Measurements from ENCODE around the gene CAPSL. TPM values are rescaled to one million over a fixed set of nuclear protein-coding genes. Genes with fewer than 3 reads are reported as not detected.

The CAPSL gene
- total and polyA plus RNA-seq, 2 experiments from 2014 or later: 0.66 TPM; not detected in 1

DNA sequence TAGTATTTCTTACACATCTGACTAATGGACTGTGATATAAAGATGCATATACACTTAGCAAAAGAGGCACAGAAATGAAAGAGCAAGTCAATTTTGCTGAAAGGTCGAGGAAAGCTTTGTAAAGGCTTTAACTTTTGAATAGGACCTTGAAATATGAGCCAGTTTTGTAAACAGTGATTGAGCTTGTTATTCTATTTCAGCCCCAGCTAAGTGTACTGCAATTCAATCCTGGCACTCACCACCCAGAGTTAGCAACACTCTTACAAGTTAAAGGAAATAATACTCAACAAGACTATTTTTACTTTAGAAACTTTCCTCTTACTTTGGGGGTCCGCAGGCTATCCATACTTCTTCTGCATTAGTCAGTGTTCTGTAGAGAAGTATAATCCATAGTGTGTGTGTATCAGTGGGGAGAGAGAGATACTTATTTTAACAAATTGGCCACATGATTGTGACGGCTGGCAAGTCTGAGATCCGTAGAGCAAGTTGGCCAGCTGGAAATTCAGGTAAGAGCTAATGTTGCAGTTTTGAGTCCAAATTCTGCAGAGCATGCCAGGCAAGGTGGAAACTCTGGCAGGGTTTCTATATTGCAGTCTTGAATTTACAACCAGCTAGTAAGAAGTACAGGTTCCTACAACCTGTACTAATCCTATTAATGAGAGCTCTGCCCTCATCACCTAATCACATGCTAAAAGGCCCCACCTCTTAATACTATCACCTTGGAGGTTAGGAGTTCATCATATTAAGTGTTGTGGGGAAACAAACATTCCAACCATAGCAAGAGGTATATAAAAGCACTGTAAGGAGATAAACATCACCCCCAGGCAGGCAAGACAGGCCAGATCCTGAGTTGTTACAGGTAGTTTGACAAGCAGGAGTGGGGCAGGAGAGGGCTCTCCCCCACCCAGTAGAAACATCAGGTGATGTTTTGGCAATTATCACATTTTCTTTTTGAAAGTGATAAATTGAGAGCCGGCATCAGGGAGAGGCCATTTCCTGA, 48.1 kb downstream of the CAPSL start:
- TF ChIP-seq EZH2phosphoT487 (IDR thresholded peaks at IDR 0.05; ENCODE audit: low read depth, severe bottlenecking, unreplicated experiment) (no peak), EZH2 (IDR thresholded peaks at IDR 0.05; ENCODE audit: borderline replicate concordance) (no peak)
- TF ChIP-seq, protein P1, sequence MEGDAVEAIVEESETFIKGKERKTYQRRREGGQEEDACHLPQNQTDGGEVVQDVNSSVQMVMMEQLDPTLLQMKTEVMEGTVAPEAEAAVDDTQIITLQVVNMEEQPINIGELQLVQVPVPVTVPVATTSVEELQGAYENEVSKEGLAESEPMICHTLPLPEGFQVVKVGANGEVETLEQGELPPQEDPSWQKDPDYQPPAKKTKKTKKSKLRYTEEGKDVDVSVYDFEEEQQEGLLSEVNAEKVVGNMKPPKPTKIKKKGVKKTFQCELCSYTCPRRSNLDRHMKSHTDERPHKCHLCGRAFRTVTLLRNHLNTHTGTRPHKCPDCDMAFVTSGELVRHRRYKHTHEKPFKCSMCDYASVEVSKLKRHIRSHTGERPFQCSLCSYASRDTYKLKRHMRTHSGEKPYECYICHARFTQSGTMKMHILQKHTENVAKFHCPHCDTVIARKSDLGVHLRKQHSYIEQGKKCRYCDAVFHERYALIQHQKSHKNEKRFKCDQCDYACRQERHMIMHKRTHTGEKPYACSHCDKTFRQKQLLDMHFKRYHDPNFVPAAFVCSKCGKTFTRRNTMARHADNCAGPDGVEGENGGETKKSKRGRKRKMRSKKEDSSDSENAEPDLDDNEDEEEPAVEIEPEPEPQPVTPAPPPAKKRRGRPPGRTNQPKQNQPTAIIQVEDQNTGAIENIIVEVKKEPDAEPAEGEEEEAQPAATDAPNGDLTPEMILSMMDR (IDR thresholded peaks at IDR 0.05; ENCODE audit: poor library complexity): no peak
- H4K20me1 ChIP-seq (ENCODE audit: insufficient read depth, poor library complexity, severe bottlenecking): no peaks in the 10 kb centered on the region
- no peaks in the 10 kb centered on the region for H3K9me2 ChIP-seq (replicated peaks; ENCODE audit: insufficient read depth)
- H3K36me3 ChIP-seq (replicated peaks; ENCODE audit: insufficient read depth, low read depth): no peaks in the 10 kb centered on the region
- H3K27me3 ChIP-seq: no peaks in the 10 kb centered on the region
- H3K4me3 ChIP-seq: no peak overlapping the region
- H3K4me2 ChIP-seq: no peak overlapping the region
- no peak overlapping the region for H2AFZ ChIP-seq
- H3K27ac ChIP-seq: no peak overlapping the region
- H3K79me2 ChIP-seq: no peaks in the 10 kb centered on the region
- 57% methylated on average over 5 of the region's 5 CpGs for WGBS (ENCODE audit: low lambda C conversion rate, missing lambda C conversion rate)
- no peak for DNase-seq (ENCODE audit: low spot score)
- H3K4me1 ChIP-seq (ENCODE audit: insufficient read depth): no peaks in the 10 kb centered on the region
- no peaks in the 10 kb centered on the region for H3K9me3 ChIP-seq (ENCODE audit: low read depth)

DNA sequence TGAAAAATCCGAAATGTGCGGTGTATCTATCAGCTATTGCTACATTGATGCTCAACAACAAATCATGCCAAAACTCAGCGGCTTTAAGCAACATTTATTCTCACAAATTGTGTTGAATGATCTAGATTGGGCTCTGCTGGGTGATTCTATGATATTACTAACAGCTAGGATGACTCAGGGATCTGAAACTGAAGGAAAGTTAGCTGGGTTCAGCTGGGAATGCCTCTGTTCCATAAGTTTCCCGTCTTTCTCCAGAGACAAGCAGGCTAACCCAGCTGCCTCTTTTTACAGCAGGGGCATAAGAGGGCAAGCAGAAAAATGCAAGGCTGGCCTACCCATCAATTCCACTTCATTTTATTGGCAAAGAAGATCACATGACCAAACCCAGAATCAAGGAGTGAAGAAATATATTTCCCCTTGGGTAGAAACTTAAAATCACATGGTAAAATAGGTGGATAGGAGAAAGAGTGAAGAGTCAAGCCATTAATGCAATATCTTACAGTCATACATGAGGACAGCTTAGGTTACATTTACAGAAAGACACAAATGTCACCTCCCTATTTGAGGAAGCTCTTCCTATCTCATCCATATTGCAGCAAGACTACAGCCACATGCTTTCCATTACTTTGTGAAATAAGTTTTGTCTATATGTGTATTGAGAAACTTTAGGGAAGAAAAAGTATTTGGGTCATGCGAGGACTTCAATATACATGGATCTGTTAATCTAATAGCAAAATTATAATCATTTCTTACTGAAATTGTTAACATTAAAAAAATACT, 50.9 kb downstream of the CAPSL start:
- DNase-seq (ENCODE audit: low spot score): no peak
- WGBS (ENCODE audit: low lambda C conversion rate, missing lambda C conversion rate): 72% methylated on average over 5 of the region's 5 CpGs
- Histone ChIP-seq H3K27ac (no peak overlapping the region), H3K27me3 (no peaks in the 10 kb centered on the region), H3K4me2 (no peak overlapping the region), H3K79me2 (no peaks in the 10 kb centered on the region), H3K36me3 (replicated peaks; ENCODE audit: insufficient read depth, low read depth) (no peaks in the 10 kb centered on the region), H3K4me3 (no peak overlapping the region), H3K4me1 (ENCODE audit: insufficient read depth) (no peaks in the 10 kb centered on the region), H3K9me3 (ENCODE audit: low read depth) (no peaks in the 10 kb centered on the region), H3K9me2 (replicated peaks; ENCODE audit: insufficient read depth) (no peaks in the 10 kb centered on the region), H4K20me1 (ENCODE audit: insufficient read depth, poor library complexity, severe bottlenecking) (no peaks in the 10 kb centered on the region), H2AFZ (no peak overlapping the region)
- TF ChIP-seq, protein P1 (IDR thresholded peaks at IDR 0.05; ENCODE audit: poor library complexity): no peak
- no peak for TF ChIP-seq EZH2 (IDR thresholded peaks at IDR 0.05; ENCODE audit: borderline replicate concordance)
- TF ChIP-seq EZH2phosphoT487 (IDR thresholded peaks at IDR 0.05; ENCODE audit: low read depth, severe bottlenecking, unreplicated experiment): no peak

DNA sequence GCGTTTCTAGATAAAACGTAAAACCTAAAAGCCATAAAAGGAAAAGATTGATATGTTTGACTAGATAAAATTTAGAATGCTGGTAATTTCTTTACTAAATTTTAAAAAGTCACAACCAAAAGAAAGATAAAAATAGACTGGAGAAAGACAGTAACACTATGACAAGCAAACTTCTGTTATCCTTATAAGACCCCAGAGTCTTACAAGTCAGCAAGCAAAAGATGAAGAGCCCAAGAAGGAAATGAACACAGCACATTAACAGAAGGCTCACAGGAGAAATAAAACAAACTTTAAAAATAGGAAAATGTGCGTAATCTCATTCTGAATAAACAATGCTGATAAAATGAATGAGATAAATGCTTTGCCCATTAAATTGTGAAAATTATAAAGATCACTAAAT, 52.0 kb downstream of the CAPSL start:
- Histone ChIP-seq H3K9me2 (replicated peaks; ENCODE audit: insufficient read depth) (no peaks in the 10 kb centered on the region), H3K27ac (no peak overlapping the region), H3K27me3 (no peaks in the 10 kb centered on the region), H3K4me1 (ENCODE audit: insufficient read depth) (no peaks in the 10 kb centered on the region), H3K4me2 (no peak overlapping the region), H3K9me3 (ENCODE audit: low read depth) (no peaks in the 10 kb centered on the region), H2AFZ (no peak overlapping the region), H4K20me1 (ENCODE audit: insufficient read depth, poor library complexity, severe bottlenecking) (no peaks in the 10 kb centered on the region), H3K4me3 (no peak overlapping the region), H3K36me3 (replicated peaks; ENCODE audit: insufficient read depth, low read depth) (no peaks in the 10 kb centered on the region), H3K79me2 (no peaks in the 10 kb centered on the region)
- DNase-seq (ENCODE audit: low spot score): no peak
- TF ChIP-seq, protein P1 (IDR thresholded peaks at IDR 0.05; ENCODE audit: poor library complexity): no peak
- TF ChIP-seq EZH2phosphoT487 (IDR thresholded peaks at IDR 0.05; ENCODE audit: low read depth, severe bottlenecking, unreplicated experiment) (no peak), EZH2 (IDR thresholded peaks at IDR 0.05; ENCODE audit: borderline replicate concordance) (no peak)
- WGBS (ENCODE audit: low lambda C conversion rate, missing lambda C conversion rate): 89% methylated on average over 3 of the region's 3 CpGs
